GM18519 (cell line): ENCODE data around the gene HIVEP3.

Source experiments
- ATAC-seq: cut with Tn5 transposase; IDR thresholded peaks from one replicate; pipeline ENCODE4 v1.9.1; 2021; ENCODE audit warnings: mild to moderate bottlenecking, moderate library complexity; ENCODE audit not compliant: unreplicated experiment, low FRiP score

HIVEP3 gene

GRCh38 chr1:41516168-41517061 lies 402.3 kb downstream of the HIVEP3 start:
- peak; percentile 71 for ATAC-seq

- ATAC-seq: no peak
Observed at GRCh38 chr1:41515778-41516167, 402.9 kb downstream of the HIVEP3 start.

- ATAC-seq: no peak
Observed at GRCh38 chr1:41515131-41515678, 403.5 kb downstream of the HIVEP3 start.

- no peak for ATAC-seq
Observed at GRCh38 chr1:41514381-41514780, 404.3 kb downstream of the HIVEP3 start.

- ATAC-seq: no peak
Observed at GRCh38 chr1:41513383-41513735, 405.4 kb downstream of the HIVEP3 start.

- ATAC-seq: no peak
Observed at GRCh38 chr1:41512701-41513382, 405.9 kb downstream of the HIVEP3 start.

GRCh38 chr1:41511239-41511540 lies 407.5 kb downstream of the HIVEP3 start:
- no peak for ATAC-seq

- no peak for ATAC-seq
Observed at GRCh38 chr1:41510531-41511238, 408.0 kb downstream of the HIVEP3 start.

GRCh38 chr1:41509270-41509671 lies 409.5 kb downstream of the HIVEP3 start:
- ATAC-seq: no peak

GRCh38 chr1:41508290-41508689 lies 410.4 kb downstream of the HIVEP3 start:
- ATAC-seq: no peak

GRCh38 chr1:41507836-41508235 lies 410.9 kb downstream of the HIVEP3 start:
- ATAC-seq: no peak

GRCh38 chr1:41507110-41507720 lies 411.5 kb downstream of the HIVEP3 start:
- no peak for ATAC-seq

- ATAC-seq: no peak
Observed at GRCh38 chr1:41504114-41505035, 414.3 kb downstream of the HIVEP3 start.

GRCh38 chr1:41503538-41504113 lies 415.1 kb downstream of the HIVEP3 start:
- ATAC-seq: no peak

- no peak for ATAC-seq
Observed at GRCh38 chr1:41502912-41503311, 415.8 kb downstream of the HIVEP3 start.

- ATAC-seq: no peak
Observed at GRCh38 chr1:41501581-41501980, 417.1 kb downstream of the HIVEP3 start.

GRCh38 chr1:41500781-41501518 lies 417.8 kb downstream of the HIVEP3 start:
- ATAC-seq: no peak

- ATAC-seq: no peak
Observed at GRCh38 chr1:41500378-41500777, 418.3 kb downstream of the HIVEP3 start.

GRCh38 chr1:41499591-41499990 lies 419.1 kb downstream of the HIVEP3 start:
- ATAC-seq: no peak
